HepG2 (cell line): Measurements from ENCODE around the gene HTATIP2. TPM values are rescaled to one million over a fixed set of nuclear protein-coding genes. Genes with fewer than 3 reads are reported as not detected.

ENCODE experiments used
- AHR ChIP-seq: IDR thresholded peaks from 2 replicates; pipeline ENCODE4 v1.6.1; 2018; ENCODE audit warnings: missing genetic modification reagents, missing compliant biosample characterization
- ERF ChIP-seq: IDR thresholded peaks from 2 replicates; pipeline ENCODE4 v1.6.1; 2018; ENCODE audit warnings: missing biosample characterization, missing genetic modification reagents
- FOXO1 ChIP-seq: sonication (generic); formaldehyde crosslinking; IDR thresholded peaks from 2 replicates; pipeline ENCODE4 v1.4.0; 2020; ENCODE audit warnings: missing genetic modification reagents
- NAIF1 ChIP-seq: sonication (generic); formaldehyde crosslinking; IDR thresholded peaks from 2 replicates; pipeline ENCODE4 v1.5.0; 2020; ENCODE audit warnings: mild to moderate bottlenecking, missing genetic modification reagents, borderline replicate concordance
- SNAI1 ChIP-seq: sonication (generic); formaldehyde crosslinking; IDR thresholded peaks from 2 replicates; pipeline ENCODE4 v1.5.0; 2020; ENCODE audit warnings: mild to moderate bottlenecking, missing genetic modification reagents, borderline replicate concordance
- TCF12 ChIP-seq, 2 experiments: fragments of 450-650 bp in 1 of 2; sonication (generic) in 1 of 2; formaldehyde crosslinking in 1 of 2; IDR thresholded peaks; 2 replicates each; pipeline versions ENCODE4 v1.6.1 to v1.8.0; 2017 to 2022; ENCODE audit warnings: antibody characterized with exemption in 1 of 2, mild to moderate bottlenecking in 1 of 2, missing genetic modification reagents in 1 of 2, moderate library complexity in 1 of 2
- ZFP36L2 ChIP-seq: sonication (generic); formaldehyde crosslinking; IDR thresholded peaks from 2 replicates; pipeline ENCODE4 v1.4.0; 2020; ENCODE audit warnings: missing genetic modification reagents
- ZMYM2 ChIP-seq: sonication (generic); formaldehyde crosslinking; IDR thresholded peaks from 2 replicates; pipeline ENCODE4 v1.8.0; 2022; ENCODE audit warnings: mild to moderate bottlenecking, missing genetic modification reagents
- ZMYM4 ChIP-seq: sonication (generic); formaldehyde crosslinking; IDR thresholded peaks from 2 replicates; pipeline ENCODE4 v1.8.1; 2023; ENCODE audit warnings: mild to moderate bottlenecking, missing genetic modification reagents
- ZNF430 ChIP-seq: sonication (generic); formaldehyde crosslinking; IDR thresholded peaks from 2 replicates; pipeline ENCODE4 v1.9.0; 2021; ENCODE audit warnings: mild to moderate bottlenecking, missing genetic modification reagents
- polyA plus RNA-seq, 8 experiments: library from polyadenylated mRNA; depleted of rRNA in 3 of 8; stranded (reverse) in 7 of 8; unstranded in 1 of 8; fragments of >200 nt; fragmentation: Illumina TruSeq in 4 of 8; extraction: Trizol in 4 of 8; gene quantifications; 2 replicates each; pipeline versions ENCODE4 v1.2.1 to v1.2.3, GENCODE V29; 2011 to 2016; ENCODE audit warnings: low read depth in 4 of 8, missing spikeins in 1 of 8, mixed read lengths in 1 of 8; ENCODE audit not compliant: insufficient read depth in 1 of 8
- total RNA-seq, 5 experiments: library from RNA; depleted of rRNA; stranded (reverse); fragments of >200 nt; fragmentation: Illumina TruSeq; extraction: Trizol; gene quantifications; 2 replicates each; pipeline ENCODE4 v1.2.3, GENCODE V29; 2016; ENCODE audit warnings: low read depth in 1 of 5
- TF ChIP-seq, protein P1 (sequence below): sonication (generic); formaldehyde crosslinking; IDR thresholded peaks from 2 replicates; pipeline ENCODE4 v1.4.0; 2020; ENCODE audit warnings: mild to moderate bottlenecking, missing genetic modification reagents
- TF ChIP-seq, protein P2 (sequence below): sonication (generic); formaldehyde crosslinking; IDR thresholded peaks from 2 replicates; pipeline ENCODE4 v1.9.0; 2021; ENCODE audit warnings: mild to moderate bottlenecking, missing genetic modification reagents
- TF ChIP-seq, protein P3 (sequence below): sonication (generic); formaldehyde crosslinking; IDR thresholded peaks from 2 replicates; pipeline ENCODE4 v1.4.0; 2020; ENCODE audit warnings: mild to moderate bottlenecking, missing genetic modification reagents
- TF ChIP-seq, protein P4 (sequence below): sonication (generic); formaldehyde crosslinking; IDR thresholded peaks from 2 replicates; pipeline ENCODE4 v1.4.0; 2020; ENCODE audit warnings: missing genetic modification reagents
- TF ChIP-seq, protein P5 (sequence below): sonication (generic); formaldehyde crosslinking; conservative IDR thresholded peaks from 2 replicates; pipeline ENCODE4 v1.8.1; 2023; ENCODE audit warnings: missing genetic modification reagents

Gene HTATIP2
- total and polyA plus RNA-seq, 2 of the 13 experiments (the other 11 are each of a cell fraction or from before 2014, with no cell fraction given), result not detected

DNA sequence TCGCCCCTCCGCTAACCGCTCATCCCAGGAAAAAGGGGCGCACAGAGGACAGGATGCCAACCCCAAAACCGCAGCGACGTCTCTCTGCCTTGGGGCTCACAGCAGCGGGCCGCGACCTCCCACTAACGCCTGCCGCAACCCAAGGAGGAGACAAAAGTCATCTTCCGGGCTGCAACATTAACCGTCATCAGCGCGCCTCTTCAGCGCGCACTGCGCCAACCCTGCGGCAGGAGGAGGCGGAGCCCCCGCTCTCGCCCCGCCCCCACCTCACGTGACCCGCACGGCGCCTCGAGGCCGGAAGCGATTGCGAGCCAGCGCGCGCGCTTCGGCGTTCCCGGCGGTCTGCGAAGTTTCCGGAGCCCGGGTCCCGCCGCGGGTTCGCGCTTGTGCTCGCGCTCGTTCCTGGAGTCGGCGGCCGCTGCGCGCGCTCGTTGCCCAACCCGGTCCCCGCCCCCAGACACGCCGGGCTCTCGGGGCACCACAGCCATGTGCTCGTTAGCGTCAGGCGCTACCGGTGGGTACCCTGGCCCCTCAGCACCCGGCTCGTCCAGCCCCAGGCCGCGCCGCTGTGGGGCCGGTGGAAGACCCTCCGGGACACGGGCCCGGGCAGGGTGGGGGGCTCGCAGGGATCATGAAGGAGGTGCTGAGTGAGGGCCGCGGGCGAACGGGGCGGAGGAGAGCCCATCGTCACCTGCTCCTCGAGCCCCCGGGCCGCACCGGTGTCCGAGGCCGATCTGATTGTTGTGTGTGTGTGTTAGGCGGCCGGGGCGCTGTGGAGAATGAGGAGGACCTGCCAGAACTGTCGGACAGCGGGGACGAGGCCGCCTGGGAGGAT lies 24.0 kb downstream of the HTATIP2 start, which contains the start of gene PRMT3 (continued):
- TF ChIP-seq, protein P1, sequence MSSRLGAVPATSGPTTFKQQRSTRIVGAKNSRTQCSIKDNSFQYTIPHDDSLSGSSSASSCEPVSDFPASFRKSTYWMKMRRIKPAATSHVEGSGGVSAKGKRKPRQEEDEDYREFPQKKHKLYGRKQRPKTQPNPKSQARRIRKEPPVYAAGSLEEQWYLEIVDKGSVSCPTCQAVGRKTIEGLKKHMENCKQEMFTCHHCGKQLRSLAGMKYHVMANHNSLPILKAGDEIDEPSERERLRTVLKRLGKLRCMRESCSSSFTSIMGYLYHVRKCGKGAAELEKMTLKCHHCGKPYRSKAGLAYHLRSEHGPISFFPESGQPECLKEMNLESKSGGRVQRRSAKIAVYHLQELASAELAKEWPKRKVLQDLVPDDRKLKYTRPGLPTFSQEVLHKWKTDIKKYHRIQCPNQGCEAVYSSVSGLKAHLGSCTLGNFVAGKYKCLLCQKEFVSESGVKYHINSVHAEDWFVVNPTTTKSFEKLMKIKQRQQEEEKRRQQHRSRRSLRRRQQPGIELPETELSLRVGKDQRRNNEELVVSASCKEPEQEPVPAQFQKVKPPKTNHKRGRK (CRISPR knock-in tag), result no peak
- TF ChIP-seq TCF12 (IDR thresholded peaks at IDR 0.05), result no peak
- peak; percentile 63; the same call in 1 of the 2 replicates for TF ChIP-seq TCF12 (CRISPR knock-in tag; IDR thresholded peaks at IDR 0.05)
- peak; percentile 98 for TF ChIP-seq ZMYM4 (CRISPR knock-in tag)
- peak; percentile 61; the same call in 1 of the 2 replicates for TF ChIP-seq ERF (CRISPR knock-in tag)
- TF ChIP-seq FOXO1 (CRISPR knock-in tag), result no peak; the same call in 1 of the 2 replicates
- TF ChIP-seq, protein P2, sequence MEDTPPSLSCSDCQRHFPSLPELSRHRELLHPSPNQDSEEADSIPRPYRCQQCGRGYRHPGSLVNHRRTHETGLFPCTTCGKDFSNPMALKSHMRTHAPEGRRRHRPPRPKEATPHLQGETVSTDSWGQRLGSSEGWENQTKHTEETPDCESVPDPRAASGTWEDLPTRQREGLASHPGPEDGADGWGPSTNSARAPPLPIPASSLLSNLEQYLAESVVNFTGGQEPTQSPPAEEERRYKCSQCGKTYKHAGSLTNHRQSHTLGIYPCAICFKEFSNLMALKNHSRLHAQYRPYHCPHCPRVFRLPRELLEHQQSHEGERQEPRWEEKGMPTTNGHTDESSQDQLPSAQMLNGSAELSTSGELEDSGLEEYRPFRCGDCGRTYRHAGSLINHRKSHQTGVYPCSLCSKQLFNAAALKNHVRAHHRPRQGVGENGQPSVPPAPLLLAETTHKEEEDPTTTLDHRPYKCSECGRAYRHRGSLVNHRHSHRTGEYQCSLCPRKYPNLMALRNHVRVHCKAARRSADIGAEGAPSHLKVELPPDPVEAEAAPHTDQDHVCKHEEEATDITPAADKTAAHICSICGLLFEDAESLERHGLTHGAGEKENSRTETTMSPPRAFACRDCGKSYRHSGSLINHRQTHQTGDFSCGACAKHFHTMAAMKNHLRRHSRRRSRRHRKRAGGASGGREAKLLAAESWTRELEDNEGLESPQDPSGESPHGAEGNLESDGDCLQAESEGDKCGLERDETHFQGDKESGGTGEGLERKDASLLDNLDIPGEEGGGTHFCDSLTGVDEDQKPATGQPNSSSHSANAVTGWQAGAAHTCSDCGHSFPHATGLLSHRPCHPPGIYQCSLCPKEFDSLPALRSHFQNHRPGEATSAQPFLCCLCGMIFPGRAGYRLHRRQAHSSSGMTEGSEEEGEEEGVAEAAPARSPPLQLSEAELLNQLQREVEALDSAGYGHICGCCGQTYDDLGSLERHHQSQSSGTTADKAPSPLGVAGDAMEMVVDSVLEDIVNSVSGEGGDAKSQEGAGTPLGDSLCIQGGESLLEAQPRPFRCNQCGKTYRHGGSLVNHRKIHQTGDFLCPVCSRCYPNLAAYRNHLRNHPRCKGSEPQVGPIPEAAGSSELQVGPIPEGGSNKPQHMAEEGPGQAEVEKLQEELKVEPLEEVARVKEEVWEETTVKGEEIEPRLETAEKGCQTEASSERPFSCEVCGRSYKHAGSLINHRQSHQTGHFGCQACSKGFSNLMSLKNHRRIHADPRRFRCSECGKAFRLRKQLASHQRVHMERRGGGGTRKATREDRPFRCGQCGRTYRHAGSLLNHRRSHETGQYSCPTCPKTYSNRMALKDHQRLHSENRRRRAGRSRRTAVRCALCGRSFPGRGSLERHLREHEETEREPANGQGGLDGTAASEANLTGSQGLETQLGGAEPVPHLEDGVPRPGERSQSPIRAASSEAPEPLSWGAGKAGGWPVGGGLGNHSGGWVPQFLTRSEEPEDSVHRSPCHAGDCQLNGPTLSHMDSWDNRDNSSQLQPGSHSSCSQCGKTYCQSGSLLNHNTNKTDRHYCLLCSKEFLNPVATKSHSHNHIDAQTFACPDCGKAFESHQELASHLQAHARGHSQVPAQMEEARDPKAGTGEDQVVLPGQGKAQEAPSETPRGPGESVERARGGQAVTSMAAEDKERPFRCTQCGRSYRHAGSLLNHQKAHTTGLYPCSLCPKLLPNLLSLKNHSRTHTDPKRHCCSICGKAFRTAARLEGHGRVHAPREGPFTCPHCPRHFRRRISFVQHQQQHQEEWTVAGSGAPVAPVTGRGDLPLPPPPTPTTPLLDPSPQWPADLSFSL (CRISPR knock-in tag), result no peak
- TF ChIP-seq ZNF430 (CRISPR knock-in tag), result peak; percentile 86
- TF ChIP-seq NAIF1, result peak; percentile 96; the same call in 1 of the 2 replicates
- TF ChIP-seq, protein P3, sequence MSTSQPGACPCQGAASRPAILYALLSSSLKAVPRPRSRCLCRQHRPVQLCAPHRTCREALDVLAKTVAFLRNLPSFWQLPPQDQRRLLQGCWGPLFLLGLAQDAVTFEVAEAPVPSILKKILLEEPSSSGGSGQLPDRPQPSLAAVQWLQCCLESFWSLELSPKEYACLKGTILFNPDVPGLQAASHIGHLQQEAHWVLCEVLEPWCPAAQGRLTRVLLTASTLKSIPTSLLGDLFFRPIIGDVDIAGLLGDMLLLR (CRISPR knock-in tag), result peak; percentile 86; the same call in 1 of the 2 replicates
- peak; percentile 15; the same call in 1 of the 2 replicates for TF ChIP-seq ZMYM2 (CRISPR knock-in tag)
- no peak for TF ChIP-seq ZFP36L2 (CRISPR knock-in tag)
- peak; percentile 28; the same call in 1 of the 2 replicates for TF ChIP-seq SNAI1 (CRISPR knock-in tag)
- peak; percentile 77; the same call in 1 of the 2 replicates for TF ChIP-seq AHR
- TF ChIP-seq, protein P4, sequence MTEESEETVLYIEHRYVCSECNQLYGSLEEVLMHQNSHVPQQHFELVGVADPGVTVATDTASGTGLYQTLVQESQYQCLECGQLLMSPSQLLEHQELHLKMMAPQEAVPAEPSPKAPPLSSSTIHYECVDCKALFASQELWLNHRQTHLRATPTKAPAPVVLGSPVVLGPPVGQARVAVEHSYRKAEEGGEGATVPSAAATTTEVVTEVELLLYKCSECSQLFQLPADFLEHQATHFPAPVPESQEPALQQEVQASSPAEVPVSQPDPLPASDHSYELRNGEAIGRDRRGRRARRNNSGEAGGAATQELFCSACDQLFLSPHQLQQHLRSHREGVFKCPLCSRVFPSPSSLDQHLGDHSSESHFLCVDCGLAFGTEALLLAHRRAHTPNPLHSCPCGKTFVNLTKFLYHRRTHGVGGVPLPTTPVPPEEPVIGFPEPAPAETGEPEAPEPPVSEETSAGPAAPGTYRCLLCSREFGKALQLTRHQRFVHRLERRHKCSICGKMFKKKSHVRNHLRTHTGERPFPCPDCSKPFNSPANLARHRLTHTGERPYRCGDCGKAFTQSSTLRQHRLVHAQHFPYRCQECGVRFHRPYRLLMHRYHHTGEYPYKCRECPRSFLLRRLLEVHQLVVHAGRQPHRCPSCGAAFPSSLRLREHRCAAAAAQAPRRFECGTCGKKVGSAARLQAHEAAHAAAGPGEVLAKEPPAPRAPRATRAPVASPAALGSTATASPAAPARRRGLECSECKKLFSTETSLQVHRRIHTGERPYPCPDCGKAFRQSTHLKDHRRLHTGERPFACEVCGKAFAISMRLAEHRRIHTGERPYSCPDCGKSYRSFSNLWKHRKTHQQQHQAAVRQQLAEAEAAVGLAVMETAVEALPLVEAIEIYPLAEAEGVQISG (CRISPR knock-in tag), result peak; percentile 80
- TF ChIP-seq, protein P5, sequence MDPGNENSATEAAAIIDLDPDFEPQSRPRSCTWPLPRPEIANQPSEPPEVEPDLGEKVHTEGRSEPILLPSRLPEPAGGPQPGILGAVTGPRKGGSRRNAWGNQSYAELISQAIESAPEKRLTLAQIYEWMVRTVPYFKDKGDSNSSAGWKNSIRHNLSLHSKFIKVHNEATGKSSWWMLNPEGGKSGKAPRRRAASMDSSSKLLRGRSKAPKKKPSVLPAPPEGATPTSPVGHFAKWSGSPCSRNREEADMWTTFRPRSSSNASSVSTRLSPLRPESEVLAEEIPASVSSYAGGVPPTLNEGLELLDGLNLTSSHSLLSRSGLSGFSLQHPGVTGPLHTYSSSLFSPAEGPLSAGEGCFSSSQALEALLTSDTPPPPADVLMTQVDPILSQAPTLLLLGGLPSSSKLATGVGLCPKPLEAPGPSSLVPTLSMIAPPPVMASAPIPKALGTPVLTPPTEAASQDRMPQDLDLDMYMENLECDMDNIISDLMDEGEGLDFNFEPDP (CRISPR knock-in tag), result no peak
